Tibial nerve (tissue), 4 donors: ENCODE data around the gene CHRNA4.

Experiments
- CTCF ChIP-seq, 5 experiments: fragments of 200-600 bp in 3 of 5; fragments of 450-650 bp in 2 of 5; sonication (generic) in 3 of 5; IDR thresholded peaks; one replicate each; pipeline ENCODE4 v1.5.1; 2016 to 2019; ENCODE audit warnings: antibody characterized with exemption in 5 of 5, mild to moderate bottlenecking in 3 of 5, moderate library complexity in 2 of 5
- EP300 ChIP-seq, 2 donors: sonication (generic); formaldehyde crosslinking; IDR thresholded peaks; one replicate each; pipeline ENCODE4 v1.6.1; 2017; ENCODE audit warnings: antibody characterized with exemption in 2 of 2, mild to moderate bottlenecking in 1 of 2

- TF ChIP-seq CTCF (IDR thresholded peaks at IDR 0.05) (no peak), EP300 (IDR thresholded peaks at IDR 0.05) (no peak)
Observed at GRCh38 chr20:63401384-63402110, 40.4 kb upstream of the CHRNA4 start.
